Aorta (tissue), 5 donors: ENCODE results near the gene PRKD1. TPM values are rescaled to one million over a fixed set of nuclear protein-coding genes. Genes with fewer than 3 reads are reported as not detected.

Experiments
- ATAC-seq: fragments of 200-7000 bp; cut with Tn5 transposase; one replicate; pipeline ENCODE4 v1.9.1; 2022; ENCODE audit warnings: moderate library complexity; ENCODE audit not compliant: low FRiP score
- DNase-seq, 2 donors: peaks; one replicate each; pipeline ENCODE4 v3.0.0-alpha.2; 2020
- H3K27ac ChIP-seq, 2 donors: one replicate each; pipeline ENCODE4 v1.5.1; 2013; ENCODE audit warnings: low read length in 2 of 2, mild to moderate bottlenecking in 2 of 2, moderate library complexity in 2 of 2, control low read depth in 1 of 2, inconsistent platforms in 1 of 2, low read depth in 1 of 2
- H3K27me3 ChIP-seq, 2 donors: one replicate each; pipeline ENCODE4 v1.6.1; 2013; ENCODE audit warnings: control low read depth in 1 of 2, low read length in 1 of 2, mild to moderate bottlenecking in 1 of 2, moderate library complexity in 1 of 2; ENCODE audit not compliant: insufficient read depth in 2 of 2, control insufficient read depth in 1 of 2
- H3K36me3 ChIP-seq, 2 donors: one replicate each; pipeline ENCODE4 v1.6.1; 2013; ENCODE audit warnings: control low read depth in 1 of 2, low read length in 1 of 2, mild to moderate bottlenecking in 1 of 2; ENCODE audit not compliant: insufficient read depth in 2 of 2, control insufficient read depth in 1 of 2
- H3K4me1 ChIP-seq, 2 donors: one replicate each; pipeline ENCODE4 v1.6.1; 2013; ENCODE audit warnings: low read length in 2 of 2, control low read depth in 1 of 2, mild to moderate bottlenecking in 1 of 2, moderate library complexity in 1 of 2; ENCODE audit not compliant: insufficient read depth in 2 of 2, control insufficient read depth in 1 of 2
- H3K4me3 ChIP-seq, 2 donors: one replicate each; pipeline ENCODE4 v1.5.1; 2013; ENCODE audit warnings: low read length in 2 of 2, control low read depth in 1 of 2, mild to moderate bottlenecking in 1 of 2
- H3K9me3 ChIP-seq: one replicate; pipeline ENCODE4 v1.6.1; 2013; ENCODE audit warnings: mild to moderate bottlenecking, low read length; ENCODE audit not compliant: control insufficient read depth
- WGBS, 2 donors: extraction: QIAGEN DNeasy Blood & Tissue Kit; methylation state at CpG; one replicate each; pipeline ENCODE4 v1.1.7; 2013; 5-methylcytosine and 5-hydroxymethylcytosine counted together
- intact Hi-C, 2 donors: fragments of 100-400 bp; cut with DNase I; formaldehyde crosslinking; loops; one replicate each; pipeline versions ENCODE4 v1.14.2 to v1.15.0; 2022
- long read RNA-seq, 2 donors: library from polyadenylated mRNA; unstranded; transcript quantifications; one replicate each; pipeline ENCODE4 v2.0.0, GENCODE V29; 2020 to 2021
- polyA plus RNA-seq, 2 donors: library from polyadenylated mRNA; stranded (reverse); fragments of 200-250 nt; gene quantifications; one replicate each; pipeline ENCODE4 v1.2.3, GENCODE V29; 2013
- total RNA-seq, 2 donors: library from RNA; stranded (reverse); fragmentation: NEBNext Ultra II Directional; extraction: Animal tissue kit (Norgen Biotek cat#: 25700); gene quantifications; one replicate each; pipeline ENCODE4 v1.2.1, GENCODE V29; 2021
- donor health status: healthy with polysubstance abuse.
- donor health status: Bipolar disorder and iron deficiency.
- donor health status: DM: no; HTN: no; CAD: no.
- donor health status: DM: no; HTN: no; CAD: no.
- donor health status: DM: yes; HTN: yes; CAD: no.

PRKD1 gene
- 10 to 100 TPM; 24.8 to 27.9 TPM for total RNA-seq
- polyA plus RNA-seq, result 10 to 100 TPM in 1 of 2 donors, 1 to 10 TPM in 1; 6.9 to 18.6 TPM
- long read RNA-seq, donor 1, partial matches to known transcripts, result 24 of 34 reads
- long read RNA-seq, donor 1, other reads (novel, unspliced or antisense), result 10 of 34 reads
- long read RNA-seq, donor 2, partial matches to known transcripts, result 4 of 17 reads
- long read RNA-seq, donor 2, other reads (novel, unspliced or antisense), result 13 of 17 reads

GRCh38 chr14:29927376-29928116 is at the start of gene PRKD1:
Gene PRKD1, minus strand, starts transcription at chr14:29927847.
- intact Hi-C loops, result loop anchor here (10.0 kb wide), 4 partner anchors 183 to 297 kb away; no protein-coding TSS in a partner anchor
- Histone ChIP-seq H3K27me3 (no peaks in the 10 kb centered on the region), H3K9me3 (no peaks in the 10 kb centered on the region), H3K36me3 (no peaks in the 10 kb centered on the region), H3K4me3 (peak within 1 kb of the TSS; percentile 95 to 99), H3K4me1 (peaks cover 5 to 6% of the 10 kb centered on the region in 2 donors), H3K27ac (peak within 1 kb of the TSS; percentile 85 to 94)
- 0 to 1% methylated on average over 49 to 91 of the region's 91 CpGs for WGBS, 2 donors
- ATAC-seq, result peak; percentile 90
- peak; percentile 70 to 90 for DNase-seq

GRCh38 chr14:29971101-29971500 is 43.5 kb upstream of the PRKD1 start:
- Histone ChIP-seq H3K9me3 (no peaks in the 10 kb centered on the region), H3K4me3 (no peak overlapping the region), H3K27ac (no peak overlapping the region), H3K36me3 (no peaks in the 10 kb centered on the region), H3K27me3 (no peaks in the 10 kb centered on the region), H3K4me1 (no peaks in the 10 kb centered on the region)
- WGBS, 2 donors, result 97 to 98% methylated on average over 15 of the region's 15 CpGs
- intact Hi-C loops, result no loop called here
- ATAC-seq, result no peak
- DNase-seq, result no peak

- H3K9me3 ChIP-seq, result no peaks in the 10 kb centered on the region
- H3K4me1 ChIP-seq, result no peaks in the 10 kb centered on the region
- no peaks in the 10 kb centered on the region for H3K27me3 ChIP-seq
- no peak overlapping the region for H3K27ac ChIP-seq
- DNase-seq (no peak), ATAC-seq (no peak)
- no peak overlapping the region for H3K4me3 ChIP-seq
- no peaks in the 10 kb centered on the region for H3K36me3 ChIP-seq
- intact Hi-C loops, result no loop called here
- 75 to 85% methylated on average over 3 of the region's 3 CpGs for WGBS, 2 donors
Measured at GRCh38 chr14:29955087-29955486, 27.4 kb upstream of the PRKD1 start.

- no peak for ATAC-seq
- 78 to 79% methylated on average over 6 of the region's 6 CpGs for WGBS, 2 donors
- H3K4me3 ChIP-seq, result no peak overlapping the region
- H3K4me1 ChIP-seq, result no peaks in the 10 kb centered on the region
- H3K27ac ChIP-seq, result no peak overlapping the region
- no peaks in the 10 kb centered on the region for H3K27me3 ChIP-seq
- no peaks in the 10 kb centered on the region for H3K9me3 ChIP-seq
- intact Hi-C loops, result no loop called here
- no peaks in the 10 kb centered on the region for H3K36me3 ChIP-seq
- DNase-seq, result no peak
Measured at GRCh38 chr14:29953501-29953900, 25.9 kb upstream of the PRKD1 start.

GRCh38 chr14:29944091-29944490 is 16.4 kb upstream of the PRKD1 start:
- H3K27ac ChIP-seq, result no peak overlapping the region
- intact Hi-C loops, result no loop called here
- no peaks in the 10 kb centered on the region for H3K4me1 ChIP-seq
- H3K9me3 ChIP-seq, result peaks cover 3% of the 10 kb centered on the region
- no peak for ATAC-seq
- no peaks in the 10 kb centered on the region for H3K36me3 ChIP-seq
- H3K27me3 ChIP-seq, result no peaks in the 10 kb centered on the region
- H3K4me3 ChIP-seq, result no peak overlapping the region
- no peak for DNase-seq

GRCh38 chr14:29941401-29941800 is 13.8 kb upstream of the PRKD1 start:
- Histone ChIP-seq H3K36me3 (no peaks in the 10 kb centered on the region), H3K27ac (no peak overlapping the region), H3K4me1 (no peaks in the 10 kb centered on the region), H3K9me3 (peaks cover 3% of the 10 kb centered on the region), H3K27me3 (no peaks in the 10 kb centered on the region), H3K4me3 (no peak overlapping the region)
- intact Hi-C loops, result no loop called here
- no peak for ATAC-seq
- 67 to 70% methylated on average over 2 of the region's 2 CpGs for WGBS, 2 donors
- no peak for DNase-seq

- Histone ChIP-seq H3K4me3 (no peak overlapping the region), H3K27ac (no peak overlapping the region), H3K27me3 (no peaks in the 10 kb centered on the region), H3K9me3 (peaks cover 3% of the 10 kb centered on the region), H3K36me3 (no peaks in the 10 kb centered on the region), H3K4me1 (no peaks in the 10 kb centered on the region)
- intact Hi-C loops, result no loop called here
- 91 to 92% methylated on average over 3 of the region's 3 CpGs for WGBS, 2 donors
- ATAC-seq (no peak), DNase-seq (no peak)
Measured at GRCh38 chr14:29940482-29940881, 12.8 kb upstream of the PRKD1 start.

GRCh38 chr14:29937116-29937515 is 9.5 kb upstream of the PRKD1 start:
- no peak for DNase-seq
- H3K4me1 ChIP-seq, result no peaks in the 10 kb centered on the region
- intact Hi-C loops, result no loop called here
- ATAC-seq, result no peak
- H3K4me3 ChIP-seq, result no peak overlapping the region
- WGBS, 2 donors, result 95 to 98% methylated on average over 2 of the region's 2 CpGs
- no peaks in the 10 kb centered on the region for H3K27me3 ChIP-seq
- H3K36me3 ChIP-seq, result no peaks in the 10 kb centered on the region
- no peak overlapping the region for H3K27ac ChIP-seq
- H3K9me3 ChIP-seq, result peaks cover 3% of the 10 kb centered on the region

GRCh38 chr14:29930283-29930682 is 2.6 kb upstream of the PRKD1 start:
- Histone ChIP-seq H3K9me3 (no peaks in the 10 kb centered on the region), H3K27ac (peak overlapping the region in 1 of 2 donors; percentile 20), H3K4me1 (peaks cover 3 to 5% of the 10 kb centered on the region in 2 donors), H3K4me3 (no peak overlapping the region), H3K36me3 (no peaks in the 10 kb centered on the region), H3K27me3 (no peaks in the 10 kb centered on the region)
- intact Hi-C loops, result loop anchor here in 1 of 2 donors (5.0 kb wide), 1 partner anchor 267 kb away; no protein-coding TSS in a partner anchor
- no peak for DNase-seq
- WGBS, 2 donors, result 26 to 28% methylated on average over 2 of the region's 2 CpGs
- ATAC-seq, result no peak
